Stimulated activated CD8-positive, alpha-beta memory T cell treated with anti-CD3 and anti-CD28 coated beads, Interleukin-15, amount 100 ng/mL, for 48 hours (primary cell): ENCODE results near the gene MYO9A.

Source experiments
- DNase-seq, 2 donors: peaks; one replicate each; pipeline ENCODE4 v3.0.0-alpha.2; 2020; ENCODE audit warnings: low read depth in 2 of 2

Gene MYO9A

GRCh38 chr15:71957026-71957425 lies 160.9 kb downstream of the MYO9A start:
- DNase-seq, result no peak

GRCh38 chr15:71951134-71951533 lies 166.8 kb downstream of the MYO9A start:
- DNase-seq, result no peak

GRCh38 chr15:71945012-71945411 lies 172.9 kb downstream of the MYO9A start:
- no peak for DNase-seq

DNA sequence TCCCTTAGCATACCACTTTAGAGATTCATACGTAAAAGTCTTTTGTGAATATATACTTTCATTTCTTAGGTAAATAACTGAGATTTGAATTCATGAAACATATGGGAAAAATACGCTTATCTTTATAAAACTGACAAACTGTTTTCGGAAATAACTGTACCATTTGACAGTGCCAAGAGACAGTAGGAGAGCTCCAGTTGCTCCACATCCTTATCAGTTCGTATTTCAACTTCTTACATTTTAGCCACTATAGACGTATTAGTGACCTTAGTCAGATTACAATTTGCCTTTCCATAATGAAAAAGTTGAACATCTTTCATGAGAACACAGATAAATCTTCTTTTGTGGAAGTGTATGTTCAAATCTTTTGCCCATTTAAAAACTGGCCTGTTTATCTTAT lies 174.1 kb downstream of the MYO9A start:
- DNase-seq, result no peak

GRCh38 chr15:71939981-71940588 lies 177.9 kb downstream of the MYO9A start:
- DNase-seq, result no peak

- DNase-seq, result no peak
Measured at GRCh38 chr15:71937650-71938311, 180.2 kb downstream of the MYO9A start.

GRCh38 chr15:71934446-71934845 lies 183.5 kb downstream of the MYO9A start:
- DNase-seq, result no peak

DNA sequence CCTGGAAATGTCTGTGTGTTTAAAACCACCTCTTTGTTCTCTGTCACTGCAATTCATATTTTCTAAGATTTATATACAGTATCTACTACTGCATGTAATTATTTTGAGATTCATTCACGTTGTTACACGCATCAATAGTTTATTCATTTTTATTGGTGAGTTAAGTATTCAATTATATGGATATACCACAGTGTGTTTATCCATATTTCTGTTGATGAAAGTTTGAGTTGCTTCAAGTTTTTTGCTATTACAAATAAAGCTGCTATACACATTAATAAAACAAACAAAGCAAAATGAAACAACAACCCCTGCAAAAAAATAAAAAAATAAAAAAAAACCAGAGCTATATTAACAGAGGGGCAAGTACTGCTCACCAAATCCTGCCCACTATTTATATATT lies 185.3 kb downstream of the MYO9A start:
- DNase-seq, result no peak

DNA sequence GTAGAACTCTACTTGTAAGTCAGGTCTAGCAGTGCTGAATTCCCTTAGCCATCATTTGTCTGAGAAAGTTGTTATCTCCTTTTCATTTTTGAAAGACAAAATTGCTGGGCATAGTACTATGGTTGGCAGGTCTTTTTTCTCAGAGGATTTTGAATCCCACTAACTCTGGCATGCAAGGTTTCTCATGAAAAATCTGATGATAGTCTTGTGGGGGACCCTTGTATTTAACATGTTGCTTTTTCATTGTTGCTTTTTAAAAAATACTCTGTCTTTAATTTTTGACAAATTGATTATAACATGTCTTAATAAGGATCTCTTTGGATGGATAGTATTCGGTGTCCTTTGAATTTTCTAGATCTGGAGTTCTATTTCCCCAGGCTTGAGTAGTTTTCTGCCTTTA lies 186.7 kb downstream of the MYO9A start:
- no peak for DNase-seq

DNA sequence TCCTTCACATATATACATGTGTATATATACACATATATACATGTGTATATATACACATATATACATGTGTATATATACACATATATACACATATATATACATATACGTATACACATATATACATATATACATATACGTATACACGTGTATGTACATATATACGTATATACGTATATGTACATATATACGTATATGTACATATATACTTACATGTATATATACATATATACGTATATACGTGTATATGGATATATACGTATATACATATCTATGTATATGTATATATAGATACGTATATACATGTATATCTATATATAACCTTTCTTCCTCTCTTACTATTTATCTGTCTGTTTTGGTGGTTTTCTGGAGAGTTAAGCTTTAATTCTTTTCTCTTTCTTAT lies 192.8 kb downstream of the MYO9A start:
- no peak for DNase-seq

DNA sequence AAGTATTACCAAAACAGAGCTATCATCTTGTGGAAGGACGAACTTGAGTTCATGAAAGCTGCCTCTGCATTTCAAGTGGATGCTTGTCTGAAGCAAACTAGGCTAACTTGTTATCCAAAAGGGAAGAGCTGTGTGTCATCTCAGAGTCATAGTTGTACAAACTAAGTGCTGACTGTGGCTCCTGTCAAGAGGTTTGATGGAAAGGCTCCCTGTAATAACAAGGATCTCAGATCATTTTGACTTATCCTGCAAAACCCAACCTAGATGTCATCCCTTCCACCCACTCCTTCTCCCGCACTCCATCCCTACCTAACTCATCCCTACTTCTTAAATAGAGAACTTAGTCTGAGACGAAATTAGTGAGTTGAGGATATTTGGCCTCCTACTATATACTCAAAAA lies 196.8 kb downstream of the MYO9A start:
- no peak for DNase-seq

GRCh38 chr15:71920573-71920972 lies 197.4 kb downstream of the MYO9A start:
- no peak for DNase-seq

DNA sequence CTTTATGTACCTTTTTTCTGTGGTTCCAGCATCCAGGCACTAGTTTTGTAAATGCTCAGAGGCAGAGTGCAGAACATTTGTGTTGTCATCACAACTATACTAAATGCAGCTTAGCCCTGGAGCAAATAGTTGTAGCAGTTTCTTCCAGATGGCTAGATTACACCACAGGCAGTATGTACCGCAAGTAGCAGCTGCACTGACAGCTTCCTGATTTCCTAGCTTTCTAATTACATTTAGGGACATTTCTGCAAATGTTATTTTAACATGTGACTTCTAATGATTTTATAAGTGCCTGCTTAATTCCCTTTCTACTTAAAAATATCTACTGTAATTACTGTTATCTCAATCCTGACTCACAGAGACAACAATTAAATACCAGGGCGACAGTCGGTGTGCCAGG lies 201.1 kb downstream of the MYO9A start:
- no peak for DNase-seq

GRCh38 chr15:71914092-71914491 lies 203.9 kb downstream of the MYO9A start:
- DNase-seq, result no peak

- DNase-seq, result no peak
Measured at GRCh38 chr15:71899674-71900073, 218.3 kb downstream of the MYO9A start.

GRCh38 chr15:71893691-71894090 lies 224.3 kb downstream of the MYO9A start:
- no peak for DNase-seq

GRCh38 chr15:71892335-71892734 lies 225.6 kb downstream of the MYO9A start:
- DNase-seq, result no peak

DNA sequence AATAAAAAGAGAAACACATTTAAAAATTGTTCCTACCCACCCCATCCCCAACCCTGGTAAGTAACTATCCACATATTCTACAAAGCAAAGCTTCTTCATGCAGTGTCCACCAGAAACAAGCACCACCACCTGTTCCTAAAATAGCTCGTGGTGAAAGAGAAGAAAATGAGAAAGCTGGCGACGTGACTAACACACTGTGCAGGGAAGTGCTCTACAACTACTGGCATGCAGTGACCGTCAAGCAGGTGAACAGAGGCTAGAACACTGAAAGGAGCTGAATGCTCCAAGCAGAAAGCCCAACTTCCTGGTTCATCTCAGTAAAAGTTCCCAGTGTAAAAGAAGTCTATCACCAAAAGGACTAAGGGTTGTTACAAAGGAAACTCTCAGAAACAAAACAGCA lies 226.9 kb downstream of the MYO9A start:
- no peak for DNase-seq

DNA sequence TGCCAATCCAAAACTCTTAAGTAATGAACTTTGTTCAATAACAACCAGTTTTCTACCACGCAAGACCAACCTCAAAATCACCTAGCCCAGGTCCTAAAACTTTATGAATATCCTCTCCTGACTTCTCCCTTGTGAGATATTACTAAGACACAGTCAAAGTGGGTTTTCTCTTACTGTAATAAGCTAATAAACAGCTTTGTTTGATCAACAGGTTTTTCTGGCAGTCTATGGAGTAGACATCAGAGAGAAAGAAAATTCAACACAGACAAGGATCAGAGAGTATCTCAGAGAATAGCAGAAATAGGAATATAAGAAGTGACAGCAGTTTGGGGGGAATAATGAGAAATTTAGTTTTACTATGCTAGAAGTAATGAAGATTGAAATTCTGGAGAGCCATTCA lies 228.0 kb downstream of the MYO9A start:
- no peak for DNase-seq

DNA sequence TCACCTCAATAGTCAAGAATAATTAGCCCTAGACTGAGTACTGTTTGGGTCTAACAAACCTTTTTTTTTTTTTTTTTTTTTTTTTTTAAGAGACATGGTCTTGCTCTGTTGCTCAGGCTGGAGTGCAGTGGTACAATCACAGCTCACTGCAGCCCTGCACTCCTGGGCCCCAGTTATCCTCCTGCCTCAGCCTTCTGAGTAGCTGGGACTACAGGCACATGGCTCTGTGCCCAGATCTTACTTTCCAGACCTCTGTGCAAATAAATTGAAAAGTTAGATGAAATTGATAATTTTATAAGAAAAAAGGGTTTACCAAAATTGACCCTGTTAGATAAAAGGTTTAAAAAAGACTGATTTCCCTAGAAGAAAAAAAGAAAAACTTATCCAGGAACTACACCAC lies 228.6 kb downstream of the MYO9A start:
- no peak for DNase-seq

DNA sequence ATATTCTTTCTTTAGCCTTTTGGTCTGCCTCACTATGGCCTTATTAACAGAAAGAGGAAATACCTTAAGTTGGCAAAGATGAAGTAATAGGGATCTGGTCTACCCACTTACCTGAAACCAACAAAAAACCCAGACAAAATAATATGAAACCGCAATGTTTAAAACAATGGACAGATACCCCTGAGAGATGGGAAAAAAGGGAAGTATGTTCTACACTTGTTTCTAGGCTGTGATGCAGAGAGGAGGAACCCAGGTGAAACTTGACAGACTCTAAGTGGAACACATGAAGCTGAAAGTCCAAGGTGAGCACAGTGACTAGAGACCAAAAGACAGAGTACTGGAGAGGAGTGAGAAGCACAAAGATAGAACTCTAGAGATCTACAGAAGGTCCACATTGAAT lies 229.2 kb downstream of the MYO9A start:
- DNase-seq, result no peak

DNA sequence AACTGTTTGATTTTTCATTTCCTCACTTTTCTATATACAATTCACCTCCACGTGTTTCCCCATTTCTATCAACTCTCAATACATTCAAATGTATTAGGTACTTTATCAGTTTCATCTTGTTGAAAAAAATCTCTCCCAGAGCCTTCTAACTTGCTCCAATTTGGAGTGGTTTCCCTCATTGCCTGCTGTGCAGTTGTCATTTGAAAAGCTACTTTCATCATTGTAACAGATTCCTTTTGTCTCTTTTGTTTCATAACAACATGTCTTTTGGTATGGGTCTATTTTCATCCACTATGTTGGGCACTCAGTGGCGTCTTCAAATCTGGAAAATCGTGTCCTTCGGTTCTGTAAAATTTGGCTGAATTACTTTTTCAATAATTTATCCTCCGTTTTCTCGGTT lies 232.6 kb downstream of the MYO9A start:
- no peak for DNase-seq

GRCh38 chr15:71883447-71883846 lies 234.5 kb downstream of the MYO9A start:
- no peak for DNase-seq

DNA sequence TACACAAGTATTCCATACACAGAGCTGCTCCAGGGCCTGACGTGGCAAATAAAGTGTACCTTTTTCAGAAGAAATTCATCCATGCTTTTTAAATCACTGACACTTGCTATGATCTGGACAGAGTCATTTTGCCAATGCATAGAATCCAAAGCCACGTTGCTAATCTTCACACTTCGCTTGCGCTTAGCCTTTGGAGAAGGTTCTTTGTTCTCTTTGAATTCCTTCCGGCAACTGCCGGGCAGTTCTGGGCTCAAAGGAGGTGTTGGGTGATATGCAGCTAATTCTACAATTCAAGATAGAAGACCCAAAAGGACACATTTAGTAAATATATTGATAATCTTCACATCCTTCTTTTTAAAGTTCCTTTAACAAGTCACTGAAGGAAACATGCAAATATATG lies 237.7 kb downstream of the MYO9A start:
- DNase-seq, result no peak
